Measurements from ENCODE around the gene CCDC12.

CCDC12 gene

DNA sequence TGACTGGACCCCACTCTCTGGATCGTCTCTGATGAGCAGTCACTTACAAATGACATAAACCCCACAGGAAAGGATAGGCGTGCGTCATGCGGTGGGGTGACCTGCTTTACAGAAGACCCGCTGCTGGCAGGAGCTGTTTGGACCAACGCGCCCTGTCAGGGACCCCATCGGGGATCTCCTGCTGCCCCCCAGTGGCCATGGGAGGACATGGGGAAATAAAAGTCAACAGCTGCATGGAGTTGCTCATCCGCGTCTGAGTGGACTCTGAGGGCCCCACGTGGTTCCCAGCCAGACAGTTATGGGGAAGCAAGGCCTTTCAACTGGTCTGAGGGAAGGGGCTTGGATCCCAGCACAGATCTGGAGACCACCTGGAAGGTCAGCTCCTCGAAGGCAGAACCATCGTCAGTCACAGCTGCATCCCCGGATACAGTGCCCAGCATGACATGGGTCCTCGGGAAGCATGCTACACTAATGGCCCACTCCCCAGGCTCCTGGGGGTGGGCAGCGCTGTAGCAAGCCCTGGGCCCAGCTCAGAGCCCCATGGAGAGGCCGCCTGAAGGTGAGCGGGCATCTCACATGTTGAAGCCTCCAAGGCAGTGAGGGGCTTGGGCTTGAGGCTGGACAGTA, 66.9 kb downstream of the CCDC12 start:
- peak; percentile 78 for FAIRE-seq
- TF ChIP-seq POLR2AphosphoS5 (IDR thresholded peaks at IDR 0.05; ENCODE audit: low read depth, low read length) (no peak), TAF1 (IDR thresholded peaks at IDR 0.05; ENCODE audit: borderline replicate concordance, low read depth, low read length) (no peak), POLR2A (IDR thresholded peaks at IDR 0.05; ENCODE audit: low read depth, low read length) (no peak)

DNA sequence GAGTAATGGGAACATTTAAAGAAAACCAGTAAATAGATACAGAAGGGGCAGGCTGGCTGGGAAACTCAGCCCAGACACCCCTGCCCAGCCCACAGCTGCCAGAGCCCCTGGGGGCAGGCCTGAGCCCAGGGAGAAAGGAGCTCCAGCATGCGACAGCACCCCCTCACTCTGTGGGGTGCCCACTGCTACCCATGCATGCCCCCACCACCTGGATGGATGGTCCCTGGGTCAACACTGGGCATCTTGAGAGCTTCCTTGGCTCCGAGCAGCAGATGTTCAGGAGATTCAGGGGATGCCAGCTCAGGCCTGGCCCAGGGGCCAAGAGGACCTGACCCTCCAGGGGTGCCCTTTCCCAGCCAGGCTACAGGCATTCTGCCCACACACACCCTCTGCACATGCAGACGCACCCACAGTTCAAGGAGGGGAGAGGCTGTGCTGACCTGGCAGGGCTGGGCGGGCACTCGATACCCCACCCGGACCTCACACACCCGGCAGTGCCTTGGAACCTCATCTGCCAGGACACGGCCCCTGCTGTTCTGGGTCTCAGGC, 67.5 kb downstream of the CCDC12 start:
- TF ChIP-seq POLR2A (IDR thresholded peaks at IDR 0.05; ENCODE audit: low read depth, low read length) (no peak), TAF1 (IDR thresholded peaks at IDR 0.05; ENCODE audit: borderline replicate concordance, low read depth, low read length) (no peak), POLR2AphosphoS5 (IDR thresholded peaks at IDR 0.05; ENCODE audit: low read depth, low read length) (no peak)
- DNase-seq (ENCODE audit: insufficient read length) (no peak), FAIRE-seq (no peak)

More for the DNA sequence above, 66.9 kb downstream of the CCDC12 start:
- peak; percentile 93 for DNase-seq (ENCODE audit: insufficient read length)

DNA sequence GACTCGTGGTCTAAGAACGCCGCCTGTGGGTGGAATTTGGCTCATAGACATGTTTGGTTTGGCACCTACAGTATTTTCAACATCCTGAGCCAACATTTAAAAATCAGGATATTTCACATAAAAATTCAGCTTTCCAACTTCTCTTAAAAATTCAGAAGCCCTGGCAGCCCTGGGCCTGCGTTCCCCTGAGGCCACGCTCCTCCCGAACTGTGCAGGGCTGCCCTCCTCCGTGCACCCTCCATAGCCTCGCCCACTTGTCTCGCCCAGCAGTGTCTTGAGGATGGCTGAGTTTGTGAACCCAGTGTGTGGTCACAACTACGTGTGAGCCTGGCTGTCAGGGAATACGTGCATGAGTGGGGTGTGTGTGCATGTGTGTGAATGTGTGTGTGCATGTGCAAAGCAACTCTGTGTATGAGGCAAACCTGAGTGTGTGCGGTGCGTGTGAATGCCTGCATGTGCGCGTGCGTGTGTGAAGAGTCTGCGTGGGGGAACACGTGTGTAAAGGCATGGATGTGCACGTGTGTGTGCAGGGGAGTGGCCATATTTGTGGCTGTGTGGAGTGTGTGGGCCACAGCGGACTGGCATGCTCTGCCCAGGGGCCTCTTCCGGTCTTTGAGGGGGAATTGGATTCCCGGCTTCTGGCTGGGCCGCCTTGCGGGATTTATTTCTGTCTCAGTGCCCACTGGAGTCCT, 68.1 kb downstream of the CCDC12 start:
- no peak for FAIRE-seq
- TF ChIP-seq POLR2A (IDR thresholded peaks at IDR 0.05; ENCODE audit: low read depth, low read length), result no peak
- no peak for DNase-seq (ENCODE audit: insufficient read length)

DNA sequence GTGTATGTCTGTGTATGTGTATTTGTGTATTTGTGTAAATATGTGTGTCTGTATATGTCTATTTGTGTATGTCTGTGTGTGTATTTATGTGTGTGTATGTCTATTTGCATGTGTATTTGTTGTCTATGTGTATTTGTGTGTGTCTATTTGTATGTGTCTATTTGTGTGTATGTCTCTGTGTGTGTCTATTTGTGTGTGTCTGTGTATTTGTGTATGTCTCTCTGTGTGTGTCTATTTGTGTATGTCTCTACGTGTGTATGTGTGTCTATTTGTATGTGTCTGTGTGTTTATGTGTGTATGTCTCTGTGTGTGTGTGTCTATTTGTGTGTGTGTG, 68.6 kb downstream of the CCDC12 start:
- no peak for FAIRE-seq
- TF ChIP-seq POLR2A (IDR thresholded peaks at IDR 0.05; ENCODE audit: low read depth, low read length) (no peak), POLR2AphosphoS5 (IDR thresholded peaks at IDR 0.05; ENCODE audit: low read depth, low read length) (no peak), TAF1 (IDR thresholded peaks at IDR 0.05; ENCODE audit: borderline replicate concordance, low read depth, low read length) (no peak)
- no peak for DNase-seq (ENCODE audit: insufficient read length)

DNA sequence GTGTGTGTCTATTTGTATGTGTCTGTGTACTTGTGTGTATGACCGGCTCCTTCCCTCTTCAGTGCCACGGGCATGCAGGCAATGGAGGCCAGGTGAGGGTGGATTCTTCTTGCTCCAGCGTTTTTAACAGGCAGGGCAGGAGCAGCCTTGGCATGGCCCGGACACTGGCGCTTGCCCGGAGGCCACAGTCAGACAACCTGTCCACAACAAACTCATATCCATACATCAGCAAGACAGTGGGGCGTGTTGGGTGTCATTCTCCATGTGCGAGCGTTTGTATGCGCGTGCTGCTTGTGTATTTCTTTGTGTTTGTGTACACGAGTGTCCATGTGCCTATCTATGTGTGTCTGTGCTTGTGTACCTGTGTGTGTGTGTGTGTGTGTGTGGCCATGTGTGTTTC, 69.3 kb downstream of the CCDC12 start:
- DNase-seq (ENCODE audit: insufficient read length) (no peak), FAIRE-seq (no peak)
- no peak for TF ChIP-seq TAF1 (IDR thresholded peaks at IDR 0.05; ENCODE audit: borderline replicate concordance, low read depth, low read length)
- no peak for TF ChIP-seq POLR2AphosphoS5 (IDR thresholded peaks at IDR 0.05; ENCODE audit: low read depth, low read length)
- no peak for TF ChIP-seq POLR2A (IDR thresholded peaks at IDR 0.05; ENCODE audit: low read depth, low read length)

DNA sequence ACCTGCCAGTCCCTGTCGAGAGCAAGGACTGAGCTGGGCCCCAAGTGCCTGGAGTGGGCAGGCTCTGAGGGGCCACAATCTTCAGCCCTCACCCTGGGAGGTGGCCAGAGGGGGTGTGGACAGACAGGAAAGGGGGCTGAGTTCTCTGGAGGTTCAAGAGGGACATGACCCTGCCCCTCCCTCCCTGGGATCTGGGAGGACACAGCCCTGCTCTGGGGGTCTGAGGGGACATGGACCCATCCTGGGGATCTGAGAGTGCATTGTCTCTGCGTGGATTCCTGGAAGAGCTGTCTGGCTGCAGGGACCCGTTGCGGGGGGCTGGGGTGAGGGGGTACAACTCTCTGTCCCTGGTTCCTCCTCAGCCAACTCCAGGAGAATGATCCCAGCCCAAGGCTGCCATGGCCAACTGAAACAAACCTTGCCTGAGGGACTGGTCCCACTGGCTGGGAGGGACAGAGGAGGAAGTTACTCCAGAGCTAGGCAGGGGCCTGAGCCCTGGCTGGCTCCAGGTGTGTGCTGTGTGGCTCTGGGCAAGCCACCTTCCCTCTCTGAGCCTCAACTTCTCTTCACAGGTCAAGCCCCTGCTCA, 70.0 kb downstream of the CCDC12 start:
- DNase-seq (ENCODE audit: insufficient read length) (no peak), FAIRE-seq (no peak)
- no peak for TF ChIP-seq POLR2A (IDR thresholded peaks at IDR 0.05; ENCODE audit: low read depth, low read length)
- no peak for TF ChIP-seq POLR2AphosphoS5 (IDR thresholded peaks at IDR 0.05; ENCODE audit: low read depth, low read length)
- TF ChIP-seq TAF1 (IDR thresholded peaks at IDR 0.05; ENCODE audit: borderline replicate concordance, low read depth, low read length), result no peak

DNA sequence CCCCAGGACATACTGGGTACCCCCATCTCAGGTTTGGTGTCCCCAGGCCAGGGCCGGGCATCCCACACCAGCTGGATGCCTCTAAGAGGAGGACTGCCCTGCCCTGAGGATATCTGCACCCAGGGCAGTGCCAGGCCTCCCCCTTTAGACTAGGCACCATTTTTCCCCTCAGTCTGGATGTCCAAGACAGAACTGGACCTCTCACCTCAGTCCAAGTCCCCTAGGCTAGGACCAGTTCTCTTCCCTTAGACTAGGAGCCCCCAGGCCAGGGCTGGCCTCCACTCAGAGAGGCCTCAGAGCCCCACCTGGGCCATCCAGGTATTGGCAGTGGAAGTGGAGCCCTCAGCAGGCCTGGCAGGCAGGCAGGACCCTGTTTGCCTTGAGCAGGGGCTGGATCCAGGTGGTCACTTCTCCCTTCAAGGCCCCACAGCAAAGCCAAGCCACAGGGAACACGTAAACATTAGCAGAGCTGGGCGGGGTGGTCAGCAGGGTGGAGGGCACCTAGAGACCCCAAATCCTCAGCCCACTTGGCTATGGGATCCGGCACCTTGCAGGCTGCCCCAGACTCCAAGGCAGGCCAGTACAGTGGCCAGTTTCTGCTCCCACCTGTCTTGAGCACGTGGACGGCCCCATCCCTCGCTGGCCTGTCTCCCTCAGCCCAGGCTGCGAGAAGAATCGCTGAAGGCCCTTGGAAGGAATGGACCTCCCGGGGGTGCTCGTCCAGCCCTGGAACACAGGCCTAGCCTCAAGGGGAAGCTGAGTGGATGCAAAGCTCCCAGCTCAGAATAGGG, 70.7 kb downstream of the CCDC12 start:
- no peak for FAIRE-seq

DNA sequence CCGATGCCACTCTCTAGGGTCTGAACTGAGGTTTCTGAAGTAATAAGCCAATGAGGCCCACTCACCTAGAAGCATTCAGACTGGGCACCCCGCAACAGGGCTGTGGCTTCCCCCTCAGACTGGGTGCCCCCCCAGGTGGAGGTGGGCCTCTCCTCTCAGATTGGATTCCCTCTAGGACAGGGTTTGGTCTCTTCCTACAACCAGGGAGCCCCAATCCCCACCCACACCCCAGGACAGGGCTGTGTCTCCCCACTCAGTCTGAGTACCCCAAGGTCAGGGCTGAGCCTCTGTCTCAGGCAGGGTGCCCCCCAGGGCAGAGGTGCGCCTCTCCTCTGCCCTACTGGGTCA, 71.4 kb downstream of the CCDC12 start:
- FAIRE-seq, result no peak
- DNase-seq (ENCODE audit: insufficient read length), result no peak
- TF ChIP-seq POLR2A (IDR thresholded peaks at IDR 0.05; ENCODE audit: low read depth, low read length), result no peak

More for the DNA sequence above, 70.7 kb downstream of the CCDC12 start:
- no peak for TF ChIP-seq TAF1 (IDR thresholded peaks at IDR 0.05; ENCODE audit: borderline replicate concordance, low read depth, low read length)
- no peak for TF ChIP-seq POLR2AphosphoS5 (IDR thresholded peaks at IDR 0.05; ENCODE audit: low read depth, low read length)
- no peak for TF ChIP-seq POLR2A (IDR thresholded peaks at IDR 0.05; ENCODE audit: low read depth, low read length)
- no peak for DNase-seq (ENCODE audit: insufficient read length)

DNA sequence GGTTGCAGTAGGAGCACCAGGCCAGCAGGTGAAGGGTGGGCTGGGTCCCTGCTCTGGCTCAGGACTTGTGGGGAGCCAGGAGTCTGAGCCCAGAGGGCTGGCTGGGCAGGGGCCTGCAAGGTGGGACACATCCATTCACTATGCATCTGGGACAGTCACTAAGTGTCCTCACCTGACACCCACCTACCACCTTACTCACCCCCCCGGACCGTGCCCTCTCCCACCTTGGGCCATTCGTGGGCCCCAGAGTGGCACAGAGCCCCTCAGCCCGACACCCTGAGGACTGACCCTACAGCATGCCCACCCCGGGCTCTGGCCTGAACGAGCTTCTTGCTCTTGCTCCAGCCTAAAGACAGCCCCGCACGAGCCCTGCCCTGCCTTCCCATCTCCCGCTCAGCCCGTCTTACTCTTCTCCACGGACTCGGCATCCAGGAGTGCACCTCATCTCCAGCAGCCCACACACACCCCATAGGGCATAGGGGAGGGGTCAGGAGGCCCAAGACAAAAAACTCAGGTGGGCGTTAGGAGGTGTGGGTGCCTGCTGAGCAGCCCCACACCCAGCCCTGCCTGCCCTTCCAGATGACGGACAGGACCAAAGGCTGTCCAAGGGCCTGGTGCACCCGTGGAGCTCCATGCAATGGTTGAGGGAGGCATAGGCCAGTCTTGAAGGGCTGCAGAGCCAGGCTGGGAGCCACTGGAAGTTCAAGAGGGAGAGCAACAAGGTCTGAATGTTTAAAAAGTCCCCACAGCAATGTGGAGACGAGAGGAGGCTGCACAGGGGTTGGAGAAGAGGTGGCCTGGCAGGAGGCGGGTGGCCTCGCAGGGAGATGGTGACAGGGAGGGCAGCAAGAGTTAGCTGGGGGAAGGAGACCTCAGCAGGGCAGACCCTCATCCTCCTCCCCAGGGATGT, 72.0 kb downstream of the CCDC12 start:
- no peak for FAIRE-seq
- TF ChIP-seq POLR2A (IDR thresholded peaks at IDR 0.05; ENCODE audit: low read depth, low read length) (no peak), TAF1 (IDR thresholded peaks at IDR 0.05; ENCODE audit: borderline replicate concordance, low read depth, low read length) (no peak), POLR2AphosphoS5 (IDR thresholded peaks at IDR 0.05; ENCODE audit: low read depth, low read length) (no peak)

DNA sequence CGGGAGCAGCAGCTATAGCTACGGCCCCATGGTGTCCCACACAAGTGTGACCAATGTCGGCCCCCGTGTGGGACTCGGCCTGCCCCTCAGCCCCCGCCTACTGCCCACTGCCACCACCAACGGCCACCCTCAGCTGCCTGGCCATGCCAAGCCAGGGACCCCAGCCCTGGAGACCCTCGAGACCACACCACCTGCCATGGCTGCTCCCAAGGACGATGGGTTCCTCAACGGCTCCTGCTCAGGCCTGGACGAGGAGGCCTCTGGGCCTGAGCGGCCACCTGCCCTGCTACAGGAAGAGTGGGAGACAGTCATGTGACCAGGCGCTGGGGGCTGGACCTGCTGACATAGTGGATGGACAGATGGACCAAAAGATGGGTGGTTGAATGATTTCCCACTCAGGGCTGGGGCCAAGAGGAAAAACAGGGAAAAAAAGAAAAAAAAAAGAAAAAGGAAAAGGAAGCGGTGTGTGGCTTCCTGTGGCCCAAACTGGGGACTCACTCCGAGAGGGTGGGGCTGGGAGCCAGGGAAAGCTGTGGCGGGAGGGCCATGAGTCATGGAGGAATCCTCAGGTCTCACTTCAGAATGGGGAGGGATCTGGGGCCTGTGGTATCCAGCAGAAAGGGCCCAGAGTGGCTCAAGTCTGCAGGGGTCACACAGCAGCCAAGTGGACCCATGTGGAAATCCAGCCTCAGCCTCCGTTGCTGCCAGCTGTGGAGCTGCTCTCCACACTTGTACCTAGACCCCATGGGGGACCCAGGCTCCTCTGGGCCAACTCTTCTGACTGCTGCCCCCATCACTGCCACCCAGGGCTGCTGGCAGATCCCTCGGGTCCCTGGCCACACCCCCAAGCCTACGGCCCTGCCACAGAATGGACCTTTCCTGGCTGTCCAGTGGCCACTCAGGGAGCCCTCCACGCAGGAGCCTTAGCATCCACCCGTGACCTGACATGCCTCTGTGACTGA, 72.9 kb downstream of the CCDC12 start:
- DNase-seq (ENCODE audit: insufficient read length) (no peak), FAIRE-seq (no peak)
- TF ChIP-seq POLR2A (IDR thresholded peaks at IDR 0.05; ENCODE audit: low read depth, low read length) (no peak), TAF1 (IDR thresholded peaks at IDR 0.05; ENCODE audit: borderline replicate concordance, low read depth, low read length) (no peak), POLR2AphosphoS5 (IDR thresholded peaks at IDR 0.05; ENCODE audit: low read depth, low read length) (no peak)

More for the DNA sequence above, 72.0 kb downstream of the CCDC12 start:
- no peak for DNase-seq (ENCODE audit: insufficient read length)

Data from GM12892 (cell line).